Measurements from ENCODE around the gene MRPL55. TPM values are rescaled to one million over a fixed set of nuclear protein-coding genes. Genes with fewer than 3 reads are reported as not detected.

MRPL55 gene
- total RNA-seq, 2 donors from 2014 or later: 30.0 to 30.9 TPM

GRCh38 chr1:228148935-228149405, 39.9 kb upstream of the MRPL55 start:
- peak; percentile 71 for DNase-seq (ENCODE audit: low spot score)
- intact Hi-C loops (cut with DNase I): no loop called here

GRCh38 chr1:228148196-228148861, 39.2 kb upstream of the MRPL55 start:
- intact Hi-C loops (cut with DNase I): no loop called here
- peak; percentile 73 for DNase-seq (ENCODE audit: low spot score)

- intact Hi-C loops (cut with DNase I): no loop called here
- no peak for DNase-seq (ENCODE audit: low spot score)
Measured at GRCh38 chr1:228147768-228148167, 38.7 kb upstream of the MRPL55 start.

GRCh38 chr1:228147151-228147693, 38.1 kb upstream of the MRPL55 start:
- intact Hi-C loops (cut with DNase I): no loop called here
- no peak for DNase-seq (ENCODE audit: low spot score)

GRCh38 chr1:228146417-228147150, 37.5 kb upstream of the MRPL55 start:
- intact Hi-C loops (cut with DNase I): no loop called here
- peak; percentile 80 for DNase-seq (ENCODE audit: low spot score)

- peak; percentile 67 for DNase-seq (ENCODE audit: low spot score)
- intact Hi-C loops (cut with DNase I): no loop called here
Measured at GRCh38 chr1:228145463-228146416, 36.6 kb upstream of the MRPL55 start.

GRCh38 chr1:228144993-228145343, 35.9 kb upstream of the MRPL55 start:
- intact Hi-C loops (cut with DNase I): no loop called here
- DNase-seq (ENCODE audit: low spot score): no peak

- intact Hi-C loops (cut with DNase I): no loop called here
- peak; percentile 68 for DNase-seq (ENCODE audit: low spot score)
Measured at GRCh38 chr1:228144193-228144992, 35.3 kb upstream of the MRPL55 start.

GRCh38 chr1:228143480-228144192, 34.5 kb upstream of the MRPL55 start:
- DNase-seq (ENCODE audit: low spot score): peak; percentile 61
- intact Hi-C loops (cut with DNase I): no loop called here

GRCh38 chr1:228142701-228143136, 33.6 kb upstream of the MRPL55 start:
- intact Hi-C loops (cut with DNase I): no loop called here
- DNase-seq (ENCODE audit: low spot score): peak; percentile 67

GRCh38 chr1:228142155-228142691, 33.1 kb upstream of the MRPL55 start:
- DNase-seq (ENCODE audit: low spot score): peak; percentile 66

GRCh38 chr1:228141226-228142044, 32.3 kb upstream of the MRPL55 start:
- peak; percentile 87 for DNase-seq (ENCODE audit: low spot score)
- intact Hi-C loops (cut with DNase I): no loop called here

More at GRCh38 chr1:228142155-228142691, 33.1 kb upstream of the MRPL55 start:
- intact Hi-C loops (cut with DNase I): no loop called here

- no peak for DNase-seq (ENCODE audit: low spot score)
- intact Hi-C loops (cut with DNase I): no loop called here
Measured at GRCh38 chr1:228140724-228141225, 31.7 kb upstream of the MRPL55 start.

- intact Hi-C loops (cut with DNase I): no loop called here
Measured at GRCh38 chr1:228139931-228140723, 31.0 kb upstream of the MRPL55 start, which contains the start of gene GUK1. TSS of gene GUK1 (plus strand) at chr1:228140279. CDS start at chr1:228140303, 24 bp downstream.

GRCh38 chr1:228139406-228139930, 30.4 kb upstream of the MRPL55 start:
- DNase-seq (ENCODE audit: low spot score): peak; percentile 67
- intact Hi-C loops (cut with DNase I): no loop called here

More at GRCh38 chr1:228139931-228140723, 31.0 kb upstream of the MRPL55 start, which contains the start of gene GUK1:
- DNase-seq (ENCODE audit: low spot score): peak; percentile 100

Data from posterior vena cava (tissue), 2 donors.